ENCODE data around the gene ZCCHC4. TPM values are rescaled to one million over a fixed set of nuclear protein-coding genes. Genes with fewer than 3 reads are reported as not detected.

Gene ZCCHC4
- total RNA-seq, 1 experiment from 2014 or later, result 12.3 TPM

- ChIA-PET RAD21 (ENCODE audit: low non-redundant PET in 1 of 2, low total read pairs in 2 of 2, uncharacterized antibody in 2 of 2, unreplicated experiment in 2 of 2) (no interaction called here), CTCF (interaction anchor here (1.4 kb wide), 1 partner anchor 19 kb away, joined by 3 read pairs; no protein-coding TSS in a partner anchor), POLR2A (no interaction called here)
- H3K9ac ChIP-seq (ENCODE audit: low read length), result no peak overlapping the region
- H3K4me3 ChIP-seq (replicated peaks in 1 of 2; ENCODE audit: low read depth in 1 of 2, low read length in 2 of 2), result no peak overlapping the region
- ATAC-seq (no peak), DNase-seq (ENCODE audit: low read depth, low spot score) (no peak)
- no peaks in the 10 kb centered on the region for H3K9me3 ChIP-seq (ENCODE audit: control insufficient read depth in 1 of 2, insufficient read depth in 1 of 2, low read depth in 1 of 2, low read length in 2 of 2)
- H3K79me2 ChIP-seq (ENCODE audit: insufficient read depth, low read length), result no peaks in the 10 kb centered on the region
- no peaks in the 10 kb centered on the region for H3K36me3 ChIP-seq (ENCODE audit: control insufficient read depth in 1 of 2, insufficient read depth in 2 of 2, low read length in 2 of 2)
- H3K27ac ChIP-seq (ENCODE audit: low read depth, low read length), result no peak overlapping the region
- H3K9me2 ChIP-seq (ENCODE audit: insufficient read depth), result no peaks in the 10 kb centered on the region
- no peaks in the 10 kb centered on the region for H4K20me1 ChIP-seq (ENCODE audit: insufficient read depth)
- no peak overlapping the region for H3K4me2 ChIP-seq (ENCODE audit: low read length)
- H2AFZ ChIP-seq (ENCODE audit: low read depth, low read length, poor library complexity, severe bottlenecking), result no peak overlapping the region
- BruUV-seq (replicated peaks), result no TSS peak
- TF ChIP-seq ELF1 (IDR thresholded peaks at IDR 0.05; ENCODE audit: borderline replicate concordance, low read depth) (no peak), EZH2 (IDR thresholded peaks at IDR 0.05) (no peak), POLR2AphosphoS5 (IDR thresholded peaks at IDR 0.05; ENCODE audit: low read depth, low read length) (no peak)
- TF ChIP-seq, protein P1, sequence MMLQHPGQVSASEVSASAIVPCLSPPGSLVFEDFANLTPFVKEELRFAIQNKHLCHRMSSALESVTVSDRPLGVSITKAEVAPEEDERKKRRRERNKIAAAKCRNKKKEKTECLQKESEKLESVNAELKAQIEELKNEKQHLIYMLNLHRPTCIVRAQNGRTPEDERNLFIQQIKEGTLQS (IDR thresholded peaks at IDR 0.05), result no peak
- H3K4me1 ChIP-seq (ENCODE audit: control insufficient read depth in 1 of 2, insufficient read depth in 2 of 2, low read length in 2 of 2), result peaks cover 0 to 8% of the 10 kb centered on the region in 2 experiments; a peak in 1 of 4 replicates
- H3K27me3 ChIP-seq (ENCODE audit: insufficient read depth, low read length), result no peaks in the 10 kb centered on the region
- intact Hi-C loops (cut with micrococcal nuclease), result no loop called here
Observed at GRCh38 chr4:25347971-25348370, 35.4 kb downstream of the ZCCHC4 start.

- RAD21 ChIA-PET (ENCODE audit: low non-redundant PET in 1 of 2, low total read pairs in 2 of 2, uncharacterized antibody in 2 of 2, unreplicated experiment in 2 of 2), result no interaction called here
- ATAC-seq (no peak), DNase-seq (ENCODE audit: low read depth, low spot score) (no peak)
- no peak overlapping the region for H3K9ac ChIP-seq (ENCODE audit: low read length)
- no peaks in the 10 kb centered on the region for H3K27me3 ChIP-seq (ENCODE audit: insufficient read depth, low read length)
- CTCF ChIA-PET, result no interaction called here
- H3K4me1 ChIP-seq (ENCODE audit: control insufficient read depth in 1 of 2, insufficient read depth in 2 of 2, low read length in 2 of 2), result peaks cover 0 to 8% of the 10 kb centered on the region in 2 experiments; a peak in 1 of 4 replicates
- H3K79me2 ChIP-seq (ENCODE audit: insufficient read depth, low read length), result no peaks in the 10 kb centered on the region
- intact Hi-C loops (cut with micrococcal nuclease), result no loop called here
- no peak overlapping the region for H3K4me3 ChIP-seq (replicated peaks in 1 of 2; ENCODE audit: low read depth in 1 of 2, low read length in 2 of 2)
- no peaks in the 10 kb centered on the region for H3K36me3 ChIP-seq (ENCODE audit: control insufficient read depth in 1 of 2, insufficient read depth in 2 of 2, low read length in 2 of 2)
- no peaks in the 10 kb centered on the region for H3K9me3 ChIP-seq (ENCODE audit: control insufficient read depth in 1 of 2, insufficient read depth in 1 of 2, low read depth in 1 of 2, low read length in 2 of 2)
- no TSS peak for BruUV-seq (replicated peaks)
- H4K20me1 ChIP-seq (ENCODE audit: insufficient read depth), result no peaks in the 10 kb centered on the region
- TF ChIP-seq ELF1 (IDR thresholded peaks at IDR 0.05; ENCODE audit: borderline replicate concordance, low read depth) (no peak), ZBTB33 (IDR thresholded peaks at IDR 0.05; ENCODE audit: extremely low read depth, insufficient replicate concordance, low read length) (no peak), EZH2phosphoT487 (IDR thresholded peaks at IDR 0.05; ENCODE audit: borderline replicate concordance) (no peak), ZFX (IDR thresholded peaks at IDR 0.05) (no peak), SP1 (IDR thresholded peaks at IDR 0.05; ENCODE audit: low read depth) (no peak), RAD21 (IDR thresholded peaks at IDR 0.05; ENCODE audit: low read depth) (no peak), SIN3A (IDR thresholded peaks at IDR 0.05; ENCODE audit: low read depth) (no peak)
- TF ChIP-seq, protein P1 (IDR thresholded peaks at IDR 0.05), result no peak
- POLR2A ChIA-PET, result no interaction called here
- H3K9me2 ChIP-seq (ENCODE audit: insufficient read depth), result no peaks in the 10 kb centered on the region
- H2AFZ ChIP-seq (ENCODE audit: low read depth, low read length, poor library complexity, severe bottlenecking), result no peak overlapping the region
- no peak overlapping the region for H3K4me2 ChIP-seq (ENCODE audit: low read length)
- H3K27ac ChIP-seq (ENCODE audit: low read depth, low read length), result no peak overlapping the region
Observed at GRCh38 chr4:25350561-25350960, 38.0 kb downstream of the ZCCHC4 start.
